IMR-90 (cell line): Measurements from ENCODE around the gene FLRT1. TPM values are rescaled to one million over a fixed set of nuclear protein-coding genes. Genes with fewer than 3 reads are reported as not detected.

Source experiments
- ATAC-seq: fragments of 200-7000 bp; cut with Tn5 transposase; 2 replicates; pipeline ENCODE4 v1.9.1; 2020; ENCODE audit warnings: low read depth, mild to moderate bottlenecking, moderate library complexity
- BruUV-seq: library from RNA; stranded (reverse); fragments of 400-500 nt; replicated peaks from 2 replicates; lab custom pipeline; 2021; lab: Mats Ljungman, UMichigan
- CTCF ChIA-PET: fragments of 300-600 bp; formaldehyde crosslinking; extraction: SDS; loops from one replicate; lab custom pipeline; 2021; ENCODE audit warnings: antibody characterized with exemption; lab: Yijun Ruan, JAX
- POLR2A ChIA-PET: fragments of 300-600 bp; sonication (Branson Sonifier 250); formaldehyde crosslinking; loops from one replicate; lab custom pipeline; 2022; ENCODE audit warnings: antibody characterized with exemption; ENCODE audit not compliant: unreplicated experiment; lab: Charles Lee
- DNase-seq: peaks from one replicate; pipeline ENCODE4 v3.0.0; 2013
- H2AFZ ChIP-seq: replicated peaks from 2 replicates; pipeline ENCODE3; 2013; ENCODE audit warnings: low read length, mild to moderate bottlenecking; ENCODE audit not compliant: poor library complexity
- H2AK5ac ChIP-seq: 2 replicates; pipeline ENCODE4 v1.6.1; 2013; ENCODE audit warnings: low read depth, low read length, inconsistent platforms
- H2AK9ac ChIP-seq: replicated peaks from 2 replicates; pipeline ENCODE3; 2013; ENCODE audit warnings: mild to moderate bottlenecking, low read depth, low read length, moderate library complexity; ENCODE audit not compliant: poor library complexity
- H2BK120ac ChIP-seq: 2 replicates; pipeline ENCODE4 v1.6.1; 2013; ENCODE audit warnings: low read depth, low read length, inconsistent platforms
- H2BK15ac ChIP-seq: 3 replicates; pipeline ENCODE4 v1.6.1; 2013; ENCODE audit warnings: low read depth, low read length, inconsistent platforms
- H2BK20ac ChIP-seq: 2 replicates; pipeline ENCODE4 v1.6.1; 2013; ENCODE audit warnings: low read depth, mild to moderate bottlenecking, inconsistent platforms, low read length, moderate library complexity
- H2BK5ac ChIP-seq: 2 replicates; pipeline ENCODE4 v1.6.1; 2013; ENCODE audit warnings: mild to moderate bottlenecking, low read depth, low read length, inconsistent platforms; ENCODE audit not compliant: poor library complexity, severe bottlenecking
- H3K14ac ChIP-seq: replicated peaks from 2 replicates; pipeline ENCODE4 v1.6.1; 2013; ENCODE audit warnings: low read depth, low read length, inconsistent platforms
- H3K18ac ChIP-seq: 2 replicates; pipeline ENCODE4 v1.6.1; 2013; ENCODE audit warnings: low read depth, low read length, control low read depth
- H3K23ac ChIP-seq: 2 replicates; pipeline ENCODE4 v1.6.1; 2013; ENCODE audit warnings: low read depth, low read length, inconsistent platforms
- H3K27ac ChIP-seq: 2 replicates; pipeline ENCODE4 v1.5.1; 2013; ENCODE audit warnings: mild to moderate bottlenecking, control low read depth, low read length; ENCODE audit not compliant: insufficient read depth
- H3K27me3 ChIP-seq: 2 replicates; pipeline ENCODE4 v1.6.1; 2013; ENCODE audit warnings: low read length; ENCODE audit not compliant: control insufficient read depth, insufficient read depth
- H3K36me3 ChIP-seq: 2 replicates; pipeline ENCODE4 v1.6.1; 2013; ENCODE audit warnings: low read length, mixed read lengths; ENCODE audit not compliant: control insufficient read depth, insufficient read depth
- H3K4ac ChIP-seq: 2 replicates; pipeline ENCODE4 v1.6.1; 2013; ENCODE audit warnings: low read depth, low read length, inconsistent platforms
- H3K4me1 ChIP-seq: 2 replicates; pipeline ENCODE4 v1.6.1; 2013; ENCODE audit warnings: low read length, mixed read lengths; ENCODE audit not compliant: control insufficient read depth, insufficient read depth
- H3K4me2 ChIP-seq: 2 replicates; pipeline ENCODE4 v1.6.1; 2013; ENCODE audit warnings: low read depth, mild to moderate bottlenecking, control low read depth, low read length, moderate library complexity
- H3K4me3 ChIP-seq: 2 replicates; pipeline ENCODE4 v1.5.1; 2013; ENCODE audit warnings: low read depth, mild to moderate bottlenecking, control low read depth, low read length, moderate library complexity; ENCODE audit not compliant: insufficient read depth
- H3K56ac ChIP-seq: 2 replicates; pipeline ENCODE4 v1.6.1; 2013; ENCODE audit warnings: low read length, inconsistent platforms; ENCODE audit not compliant: insufficient read depth; ENCODE audit errors: extremely low read depth
- H3K79me1 ChIP-seq, 2 experiments: 2 replicates each; pipeline ENCODE4 v1.6.1; 2013; ENCODE audit warnings: low read length in 2 of 2, inconsistent platforms in 1 of 2, low read depth in 1 of 2
- H3K9ac ChIP-seq: 2 replicates; pipeline ENCODE4 v1.6.1; 2013; ENCODE audit warnings: low read depth, low read length, control low read depth
- H3K9me1 ChIP-seq: 2 replicates; pipeline ENCODE4 v1.6.1; 2013; ENCODE audit warnings: low read length, inconsistent platforms; ENCODE audit not compliant: insufficient read depth
- H3K9me3 ChIP-seq: 2 replicates; pipeline ENCODE4 v1.6.1; 2013; ENCODE audit warnings: low read length; ENCODE audit not compliant: control insufficient read depth, insufficient read depth
- H4K20me1 ChIP-seq: 2 replicates; pipeline ENCODE4 v1.6.1; 2013; ENCODE audit warnings: low read length, inconsistent platforms; ENCODE audit not compliant: insufficient read depth
- H4K5ac ChIP-seq: 2 replicates; pipeline ENCODE4 v1.6.1; 2013; ENCODE audit warnings: mild to moderate bottlenecking, low read depth, low read length, control low read depth
- H4K8ac ChIP-seq, 2 experiments: 2 replicates each; pipeline ENCODE4 v1.6.1; 2013; ENCODE audit warnings: low read depth in 2 of 2, low read length in 2 of 2, control low read depth in 1 of 2, inconsistent platforms in 1 of 2
- H4K91ac ChIP-seq: 2 replicates; pipeline ENCODE4 v1.6.1; 2013; ENCODE audit warnings: low read depth, low read length, inconsistent platforms; ENCODE audit not compliant: insufficient read depth
- MAZ ChIP-seq: IDR thresholded peaks from 2 replicates; pipeline ENCODE4 v1.6.1; 2012; ENCODE audit warnings: low read depth, mild to moderate bottlenecking, low read length, improper control_type of control experiment, moderate library complexity, borderline replicate concordance
- WGBS, 2 experiments: methylation state at CpG; one replicate each; pipeline versions ENCODE4 v1.1.5 to v1.1.7; 2013; ENCODE audit warnings: missing lambda C conversion rate in 2 of 2; ENCODE audit not compliant: insufficient read length in 1 of 2; ENCODE audit errors: extremely low coverage in 2 of 2; 5-methylcytosine and 5-hydroxymethylcytosine counted together
- dilution Hi-C: fragments of 300-500 bp; cut with HindIII; formaldehyde crosslinking; loops from one replicate; pipeline ENCODE4 v1.14.3; 2018; ENCODE audit warnings: low sequenced_read_pairs; ENCODE audit not compliant: unreplicated experiment
- in situ Hi-C: fragments of 300-500 bp; cut with MboI; formaldehyde crosslinking; loops from 3 replicates; pipeline ENCODE4 v1.14.3; 2019; ENCODE audit warnings: low sequenced_read_pairs, inconsistent platforms, mixed read lengths
- intact Hi-C: fragments of 100-400 bp; cut with micrococcal nuclease; formaldehyde crosslinking; loops from 2 replicates; pipeline ENCODE4 v1.10.0; 2022
- polyA plus RNA-seq, 3 experiments: library from polyadenylated mRNA; depleted of rRNA; stranded (reverse); fragments of >200 nt; gene quantifications; 2 replicates each; pipeline ENCODE4 v1.2.3, GENCODE V29; 2012; ENCODE audit warnings: low replicate concordance in 1 of 3
- total RNA-seq: library from RNA; depleted of rRNA; stranded (reverse); fragments of >200 nt; gene quantifications from 2 replicates; pipeline ENCODE4 v1.2.3, GENCODE V29; 2012

The FLRT1 gene
- total and polyA plus RNA-seq, 2 of the 4 experiments (the other 2 are of a cell fraction): under 0.01 to 0.07 TPM

DNA sequence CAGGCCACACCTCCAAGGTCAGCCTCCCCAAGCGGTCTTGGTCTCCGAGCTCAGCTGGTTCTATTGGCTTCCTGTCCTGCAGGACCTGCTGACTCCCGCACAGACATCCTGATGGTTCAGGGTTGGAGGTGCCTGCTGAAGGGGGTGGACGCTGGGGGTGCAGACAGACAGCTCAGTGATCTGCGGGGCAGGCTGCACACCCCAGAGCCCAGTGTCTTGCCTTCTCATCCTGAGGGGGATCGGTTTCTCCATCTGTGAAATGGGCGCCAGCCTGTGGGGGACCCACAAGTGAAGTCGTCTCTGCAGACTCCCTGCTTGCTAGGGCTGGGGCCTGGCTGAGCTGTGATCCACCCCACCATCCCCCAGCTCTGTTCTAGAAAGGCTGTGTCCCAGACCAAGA is 13.8 kb downstream of the FLRT1 start:
- Histone ChIP-seq H3K4me3 (no peak overlapping the region), H3K56ac (no peak overlapping the region), H4K5ac (no peak overlapping the region), H3K4ac (no peak overlapping the region), H3K14ac (no peak overlapping the region), H3K9me3 (no peaks in the 10 kb centered on the region), H3K79me1 (no peaks in the 10 kb centered on the region), H3K27me3 (no peaks in the 10 kb centered on the region; the same call in 1 of the 2 replicates), H3K27ac (no peak overlapping the region), H3K18ac (no peak overlapping the region), H3K4me1 (no peaks in the 10 kb centered on the region), H2AK5ac (no peak overlapping the region), H3K23ac (no peak overlapping the region), H4K91ac (no peak overlapping the region), H2BK120ac (no peak overlapping the region), H2AK9ac (no peak overlapping the region), H3K9me1 (no peaks in the 10 kb centered on the region), H2AFZ (no peak overlapping the region), H3K4me2 (no peak overlapping the region), H3K36me3 (no peaks in the 10 kb centered on the region), H3K9ac (no peak overlapping the region), H2BK15ac (no peak overlapping the region), H4K20me1 (0 out of 2 replicates have a peak, but pooled peaks cover 8% of the 10 kb centered on the region), H2BK5ac (no peak overlapping the region), H2BK20ac (no peak overlapping the region), H4K8ac (no peak overlapping the region)
- ATAC-seq: no peak
- in situ Hi-C loops (no loop called here), dilution Hi-C loops (no loop called here), intact Hi-C loops (no loop called here)
- TF ChIP-seq MAZ: no peak
- ChIA-PET POLR2A (no interaction called here), CTCF (interaction anchor here (1.5 kb wide), 1 partner anchor 9 kb away, joined by 3 read pairs; no protein-coding TSS in a partner anchor)
- BruUV-seq: no TSS peak
- WGBS, 2 experiments: 100% methylated on average over 1 of the region's 8 CpGs; no CpG with 5 or more reads in 1 of the 2 experiments
- no peak for DNase-seq
